ELR (cell line): ENCODE results near the gene NTN1.
"Not testable (repeated sequence)": the region's sequence is repeated elsewhere in the genome, so short reads cannot be mapped to it uniquely, and the experiment has no call there.

Source experiments
- DNase-seq: peaks from one replicate; pipeline ENCODE4 v3.0.0-alpha.2; 2015; ENCODE audit warnings: low read depth

NTN1 gene

DNA sequence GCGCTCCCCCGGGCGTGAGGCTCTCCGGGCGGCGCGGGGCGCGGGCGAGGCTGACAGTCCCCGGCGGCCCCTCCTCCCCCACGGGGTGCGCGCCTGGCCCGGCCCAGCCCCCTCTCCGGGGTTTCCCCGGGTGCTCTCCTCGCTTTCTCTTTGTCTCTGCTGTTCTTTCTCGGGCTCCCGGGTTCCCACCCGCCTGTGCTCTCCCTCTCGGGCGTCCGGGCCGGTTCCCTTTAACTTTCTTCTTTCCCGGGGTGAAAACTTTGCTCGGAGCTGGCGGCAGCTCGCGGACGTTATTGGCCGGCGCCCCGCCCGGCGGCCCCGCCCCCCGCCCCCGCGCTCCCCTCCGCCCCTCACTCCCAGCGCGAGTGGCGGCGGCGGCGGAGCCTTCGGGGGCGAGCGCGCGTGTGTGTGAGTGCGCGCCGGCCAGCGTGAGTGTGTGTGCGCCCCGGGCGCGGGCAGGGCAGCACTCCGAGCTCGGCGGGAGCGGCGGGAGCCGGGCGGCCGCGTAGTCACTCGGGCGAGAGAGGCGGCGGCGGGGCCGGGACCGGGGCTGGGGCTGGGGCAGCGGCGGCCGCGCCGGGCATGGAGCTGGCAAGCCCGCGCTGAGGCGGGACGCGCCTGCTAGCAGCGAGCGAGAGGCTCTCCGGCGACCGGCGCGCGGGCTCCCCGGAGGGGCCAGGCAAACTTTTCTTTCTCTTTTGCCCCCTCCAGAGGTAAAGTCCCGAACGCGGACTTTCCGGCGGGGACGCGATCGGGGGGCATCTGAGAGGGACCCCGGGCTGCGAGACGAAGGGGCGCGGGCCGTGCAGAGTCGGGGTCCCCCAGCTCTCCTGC is at the start of gene NTN1:
TSS of gene NTN1 (plus strand) at position 353 of the 834 bp plus-strand sequence. CDS start 864 bp downstream, outside the sequence.
- peak; percentile 41 for DNase-seq

DNA sequence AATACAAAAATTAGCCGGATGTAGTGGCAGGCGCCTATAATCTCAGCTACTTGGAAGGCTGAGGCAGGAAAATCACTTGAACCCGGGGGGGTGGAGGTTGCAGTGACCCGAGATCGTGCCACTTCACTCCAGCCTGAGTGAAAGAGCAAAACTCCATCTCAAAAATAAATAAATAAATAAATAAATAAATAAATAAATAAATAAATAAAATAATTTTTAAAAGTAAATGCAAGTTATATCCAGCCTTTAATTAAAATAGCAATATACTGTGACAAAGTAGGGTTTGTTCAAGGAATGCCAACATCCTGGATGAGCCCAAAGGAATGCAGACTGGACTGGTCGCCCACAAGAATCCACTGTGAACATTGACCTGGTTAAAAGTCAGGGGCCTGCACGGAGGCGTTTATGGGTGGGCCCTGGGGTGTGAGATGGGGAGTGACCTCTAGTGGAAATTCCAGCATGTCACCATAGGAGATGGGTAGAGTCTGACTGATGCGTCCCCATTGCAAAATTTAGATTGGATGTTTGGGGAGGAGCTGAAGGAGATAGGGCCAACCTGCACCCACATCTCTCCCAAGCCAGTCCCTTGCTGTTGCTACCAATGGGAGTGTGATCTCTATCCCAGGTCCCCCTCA is 46.1 kb upstream of the NTN1 start:
- no peak for DNase-seq

DNA sequence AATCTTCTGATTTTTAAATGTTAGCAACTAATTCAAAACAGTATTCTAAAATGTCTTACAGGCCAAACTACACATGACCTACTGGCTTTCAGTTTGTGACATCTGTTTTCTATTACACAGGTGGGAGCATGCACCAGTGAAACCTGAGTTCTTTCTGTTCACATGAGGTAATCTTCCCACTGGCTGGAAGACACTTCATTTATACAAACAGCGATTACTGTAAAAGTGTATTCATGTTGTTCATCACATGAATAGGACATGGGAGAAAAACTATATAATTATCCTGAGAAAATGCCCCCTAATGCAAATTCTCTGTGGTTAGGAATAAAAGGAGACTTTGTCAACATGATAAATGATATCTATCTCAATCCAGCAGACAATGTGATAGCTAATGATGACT is 44.7 kb upstream of the NTN1 start:
- no peak for DNase-seq

DNA sequence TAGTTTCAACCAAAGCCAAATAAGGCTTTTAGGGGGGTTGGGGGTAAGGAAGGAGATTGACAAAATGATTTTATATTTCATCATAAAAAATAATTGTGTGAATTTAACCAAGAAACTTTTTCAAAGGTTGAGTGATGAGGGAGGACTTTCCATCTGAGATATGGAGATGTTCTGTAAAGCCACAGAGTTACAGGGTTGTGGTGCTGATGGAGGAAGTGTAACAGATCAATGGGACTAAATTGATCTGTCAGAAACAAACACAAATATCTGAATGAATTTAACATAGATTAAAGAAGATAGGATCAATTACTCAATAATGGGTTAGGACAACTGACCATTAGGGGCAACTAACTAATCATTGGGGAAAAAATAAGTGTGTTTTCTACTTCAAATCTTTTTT is 41.6 kb upstream of the NTN1 start:
- no peak for DNase-seq

DNA sequence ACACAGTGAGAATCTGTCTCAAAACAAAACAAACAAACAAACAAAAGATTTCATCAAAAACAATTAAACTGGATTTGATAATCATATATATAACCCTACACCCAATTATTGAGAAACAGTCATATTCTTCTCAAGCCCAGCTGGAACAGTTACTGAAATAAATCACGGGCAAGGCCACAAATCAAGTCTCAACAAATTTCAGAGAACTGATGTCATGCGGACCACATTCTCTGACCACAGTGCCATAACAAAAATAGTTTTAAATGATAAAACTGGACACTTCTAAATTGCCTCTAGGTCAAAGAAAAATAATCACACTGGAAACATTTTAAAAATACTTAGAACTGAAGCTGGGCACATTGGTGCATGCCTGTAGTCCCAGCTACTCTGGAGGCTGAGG is 39.9 kb upstream of the NTN1 start:
- no peak for DNase-seq

DNA sequence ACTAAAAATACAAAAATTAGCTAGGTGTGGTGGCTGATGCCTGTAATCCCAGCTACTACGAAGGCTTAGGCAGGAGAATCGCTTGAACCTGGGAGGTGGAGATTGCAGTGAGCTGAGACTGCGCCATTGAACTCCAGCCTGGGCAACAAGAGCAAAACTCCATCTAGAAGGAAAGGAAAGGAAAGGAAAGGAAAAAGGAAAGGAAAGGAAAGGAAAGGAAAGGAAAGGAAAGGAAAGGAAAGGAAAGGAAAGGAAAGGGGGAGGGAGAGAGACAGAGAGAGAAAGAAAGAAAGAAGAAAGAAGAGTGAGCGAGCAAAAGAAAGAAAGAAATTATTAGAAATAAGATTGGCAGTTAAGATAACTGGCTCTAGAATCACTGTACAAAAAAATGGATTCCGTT is 37.1 kb upstream of the NTN1 start:
- not testable (repeated sequence) for DNase-seq

DNA sequence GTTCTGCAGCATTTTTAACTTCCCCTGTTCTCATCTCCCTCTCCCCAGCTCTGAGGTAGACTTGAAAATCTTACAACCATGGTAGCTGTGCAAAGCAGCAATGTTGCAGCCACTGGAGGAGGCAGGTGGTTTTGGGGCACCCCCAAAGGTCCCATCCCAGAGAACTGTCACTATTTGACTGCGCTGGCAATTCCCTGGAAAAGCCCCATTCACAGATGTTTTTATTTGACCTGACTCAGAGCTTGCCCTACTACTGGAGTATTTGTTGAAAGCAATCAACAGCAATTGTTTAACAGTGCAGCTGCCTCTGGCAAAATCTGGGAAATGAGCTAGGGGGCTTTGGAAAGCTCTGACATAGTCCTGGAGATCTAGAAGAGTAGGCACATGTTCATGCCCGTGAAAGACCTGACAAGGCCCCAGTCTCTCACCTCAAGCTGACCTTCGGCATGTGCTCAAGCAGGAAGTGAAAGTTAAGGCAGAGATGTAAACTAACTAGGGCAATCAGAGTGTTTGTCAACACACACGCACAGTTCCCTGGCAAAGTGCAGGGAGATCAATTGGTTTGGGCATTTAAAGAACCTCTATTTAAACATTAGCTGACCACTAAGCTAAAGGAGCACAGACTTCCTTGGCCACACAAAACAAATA is 36.1 kb upstream of the NTN1 start:
- DNase-seq: no peak

DNA sequence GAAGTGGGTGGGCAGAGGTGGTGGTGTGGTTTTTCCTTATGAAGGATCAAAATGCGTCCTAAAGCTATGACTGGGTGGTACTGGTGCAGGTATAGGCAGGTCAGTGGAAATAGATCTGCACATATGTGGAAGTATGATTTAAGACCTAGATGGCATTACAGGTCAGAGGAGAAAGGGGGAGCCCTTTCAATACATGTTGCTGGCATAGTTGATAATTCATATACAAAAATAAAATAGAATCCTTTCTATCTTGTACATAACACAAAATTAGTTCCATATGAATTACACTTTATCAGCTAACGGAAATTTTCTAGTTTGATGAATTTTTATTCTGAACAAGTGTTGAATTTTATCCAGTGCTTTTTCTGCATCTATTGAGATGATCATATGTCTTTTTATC is 35.0 kb upstream of the NTN1 start:
- DNase-seq: no peak

DNA sequence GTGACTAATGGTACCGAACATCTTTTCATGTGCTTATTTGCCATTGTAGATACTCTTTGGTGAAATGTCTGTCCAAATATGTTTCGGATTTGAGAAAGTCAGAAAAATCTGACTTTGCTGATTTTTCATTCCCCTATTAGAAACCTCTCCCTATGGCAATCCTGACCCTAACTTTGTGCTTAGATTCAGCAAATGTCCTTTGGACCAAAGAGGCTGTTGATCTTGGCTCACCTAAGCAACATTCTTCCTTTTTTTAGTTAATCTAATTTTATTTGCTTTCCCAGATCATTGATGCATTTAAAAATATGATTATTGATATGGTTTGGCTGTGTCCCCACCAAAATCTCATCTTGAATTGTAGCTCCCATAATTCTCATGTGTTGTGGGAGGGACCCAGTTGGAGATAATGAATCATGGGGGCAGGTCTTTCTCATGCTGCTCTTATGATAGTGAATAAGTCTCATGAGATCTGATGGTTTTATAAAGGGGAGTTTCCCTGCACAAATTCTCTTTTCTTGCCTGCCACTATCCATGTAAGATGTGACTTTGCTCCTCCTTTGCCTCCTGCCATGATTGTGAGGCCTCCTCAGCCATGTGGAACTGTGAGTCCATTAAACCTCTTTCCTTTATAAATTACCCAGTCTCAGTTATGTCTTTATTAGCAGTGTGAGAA is 32.9 kb upstream of the NTN1 start:
- DNase-seq: not testable (repeated sequence)

DNA sequence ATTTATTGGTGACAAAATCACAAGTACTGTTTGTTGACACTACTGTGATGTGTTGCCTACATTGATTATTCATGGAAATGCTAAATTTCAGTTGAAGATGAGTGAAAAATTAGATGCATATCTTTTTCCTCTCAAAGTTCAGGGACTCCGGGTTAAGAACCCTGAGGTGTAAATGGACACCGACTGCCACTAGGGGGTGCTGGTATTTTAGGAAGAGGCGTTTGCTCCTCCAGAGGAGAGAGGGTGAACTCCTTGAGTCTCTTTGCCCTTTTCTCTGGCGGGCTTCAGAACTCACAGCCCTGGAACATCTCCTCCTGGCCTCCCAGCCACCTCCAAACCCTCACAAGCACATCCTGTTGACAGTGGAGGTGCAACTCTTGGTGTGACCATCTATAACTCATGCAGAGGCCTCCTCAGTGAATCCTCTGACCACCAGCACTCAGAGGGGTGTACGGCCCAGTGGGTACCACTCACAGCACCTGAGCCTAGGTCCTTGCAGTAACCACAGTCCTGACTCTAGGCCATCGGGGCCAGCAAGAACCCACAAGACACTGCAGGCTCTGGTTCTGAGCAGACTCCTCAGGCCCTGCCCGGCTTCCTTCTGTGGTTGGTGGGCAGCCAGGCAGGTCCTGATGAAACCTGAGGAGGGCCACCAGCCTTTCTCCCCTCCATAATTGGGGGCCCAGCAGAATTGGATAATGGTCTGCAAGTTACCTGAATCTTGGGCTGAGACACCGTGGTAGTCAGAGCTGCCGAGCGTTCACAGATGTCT is 29.6 kb upstream of the NTN1 start:
- DNase-seq: peak; percentile 69

DNA sequence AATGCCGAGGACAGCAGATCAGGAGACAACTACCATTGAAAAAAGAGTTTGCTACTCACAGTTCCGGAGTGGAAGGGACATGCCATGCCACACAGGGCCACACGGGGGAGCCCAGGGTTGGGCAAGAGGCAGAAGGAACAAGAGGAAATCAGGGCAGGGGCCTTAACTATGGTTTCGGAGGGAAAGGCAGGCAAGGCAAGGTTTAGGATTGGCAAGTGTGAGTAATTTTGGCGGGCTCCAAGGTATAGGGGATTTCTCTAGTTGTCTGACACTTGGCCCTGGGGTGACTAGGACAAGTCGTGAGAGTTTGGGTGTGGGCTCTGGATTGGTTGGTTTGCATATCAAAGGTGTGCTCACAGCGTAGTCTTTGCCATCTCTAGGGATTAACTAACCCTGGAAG is 27.0 kb upstream of the NTN1 start:
- peak; percentile 62 for DNase-seq

DNA sequence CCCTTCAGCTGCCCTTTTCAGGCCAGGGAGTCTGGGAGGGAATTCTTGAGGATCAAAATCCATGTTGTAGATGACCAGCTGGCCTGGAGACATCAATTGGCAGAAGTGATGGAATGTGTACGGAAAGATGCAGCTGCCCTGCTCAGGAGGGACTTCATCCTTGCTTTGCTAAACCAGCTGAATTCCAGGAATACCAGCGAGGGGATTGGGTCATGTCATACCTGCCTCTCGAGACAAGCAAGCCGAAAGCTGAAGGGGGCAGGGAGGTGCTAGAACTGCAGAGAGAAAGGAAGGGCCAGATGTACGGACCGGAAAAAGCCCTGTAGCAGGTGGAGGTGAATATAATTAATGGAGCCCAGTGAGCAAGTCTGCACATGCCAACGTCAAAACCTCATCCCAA is 25.6 kb upstream of the NTN1 start:
- DNase-seq: no peak

DNA sequence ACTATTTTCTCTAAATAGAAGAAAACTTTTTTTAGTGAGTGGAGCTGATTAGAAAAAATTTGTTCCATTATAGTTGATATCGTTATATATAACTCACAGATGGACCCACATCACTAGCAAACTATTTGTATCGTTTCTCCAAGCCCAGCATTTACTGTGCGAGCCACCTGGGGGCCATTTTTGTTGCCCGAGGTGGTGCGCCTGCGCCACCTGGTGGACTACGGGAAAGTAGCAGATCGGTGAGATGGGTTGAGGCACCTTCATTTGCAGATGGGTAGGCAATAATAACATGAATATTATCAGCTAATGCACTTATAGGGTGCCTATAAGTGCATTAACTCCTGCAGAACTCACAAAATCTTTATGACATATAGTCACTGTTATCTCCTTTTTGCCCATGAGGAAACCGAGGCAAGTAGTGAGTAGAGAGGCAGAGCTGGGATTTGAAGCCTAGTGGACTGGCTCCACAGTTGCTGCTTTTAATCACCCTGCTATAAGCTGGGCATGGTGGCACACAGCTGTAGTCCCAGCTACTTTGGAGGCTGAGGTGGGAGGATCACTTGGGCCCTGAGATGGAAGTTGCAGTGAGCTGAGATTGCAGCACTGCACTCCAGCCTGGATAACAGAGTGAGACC is 23.2 kb upstream of the NTN1 start:
- DNase-seq: peak; percentile 72

DNA sequence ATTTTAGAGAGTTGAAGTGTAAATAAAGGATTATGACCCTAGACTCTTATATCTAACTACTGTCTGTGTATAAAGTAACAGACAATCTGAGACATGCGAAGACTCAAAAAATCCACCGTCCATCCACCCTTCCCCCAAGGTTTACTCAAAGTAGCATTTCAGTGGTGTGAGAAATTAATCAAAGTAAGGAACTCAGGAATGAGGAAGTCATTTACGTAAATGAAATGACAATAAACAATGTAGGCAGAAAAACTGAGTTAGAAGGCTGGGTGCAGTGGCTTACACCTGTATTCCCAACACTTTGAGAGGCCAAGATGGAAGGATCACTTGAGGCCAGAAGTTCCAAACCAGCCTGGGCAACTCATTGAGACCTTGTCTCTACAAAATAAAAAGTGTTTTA is 19.8 kb upstream of the NTN1 start:
- no peak for DNase-seq

DNA sequence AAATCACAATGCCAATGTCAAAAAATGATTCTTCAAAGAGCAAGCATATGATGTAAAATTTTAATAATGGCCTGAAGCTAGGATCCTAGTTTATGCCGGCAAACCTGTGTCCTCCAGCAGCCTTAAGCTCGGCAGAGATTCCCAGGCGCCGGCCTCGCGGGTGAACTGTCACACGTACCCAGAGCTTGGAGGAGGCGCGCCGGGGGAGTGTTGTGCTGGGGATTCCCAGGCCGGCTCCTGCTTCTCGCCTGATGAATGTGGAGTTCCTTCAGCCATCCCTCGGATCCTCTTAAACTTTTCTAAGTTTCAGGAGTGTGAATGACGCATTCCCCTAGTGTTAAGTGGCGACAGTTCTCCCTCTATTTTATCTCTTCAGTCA is 19.1 kb upstream of the NTN1 start:
- DNase-seq: no peak

DNA sequence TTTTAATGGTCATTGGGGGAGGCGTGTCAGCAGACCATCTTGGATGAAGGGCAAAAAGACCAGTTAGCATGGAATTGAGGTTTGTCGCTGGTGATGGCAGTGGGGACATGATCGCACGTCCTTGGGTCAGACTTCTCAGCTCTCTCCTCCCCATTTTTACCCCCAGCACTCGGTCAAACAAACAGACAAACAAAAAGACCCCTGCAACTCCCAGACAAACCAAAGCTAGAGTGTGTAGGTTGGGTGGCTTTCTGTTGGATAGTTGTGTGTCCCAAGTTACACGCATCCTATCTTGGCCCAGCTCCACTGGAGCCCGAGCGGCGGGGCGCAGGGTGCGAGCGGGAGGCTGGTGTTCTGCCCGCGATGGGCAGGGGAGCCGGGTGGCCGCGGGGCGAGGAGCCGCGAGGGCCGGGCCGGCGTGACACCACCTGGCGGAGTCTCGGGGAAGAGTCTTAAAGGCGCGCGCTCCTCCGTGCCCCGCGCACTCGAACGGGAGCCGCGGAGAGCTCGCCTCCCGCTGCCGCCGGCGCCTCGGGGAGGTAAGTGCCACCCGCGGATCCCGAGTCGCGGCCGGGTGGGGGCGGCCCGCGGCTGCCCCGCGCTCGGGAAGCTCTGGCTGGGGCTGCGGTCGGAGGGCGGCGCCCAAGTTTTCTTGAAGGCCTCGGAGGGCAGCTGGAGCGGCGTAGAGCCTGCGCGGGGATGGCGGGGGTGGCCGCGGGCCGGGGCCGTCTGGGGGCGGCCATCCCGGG is 18.5 kb upstream of the NTN1 start:
- no peak for DNase-seq

DNA sequence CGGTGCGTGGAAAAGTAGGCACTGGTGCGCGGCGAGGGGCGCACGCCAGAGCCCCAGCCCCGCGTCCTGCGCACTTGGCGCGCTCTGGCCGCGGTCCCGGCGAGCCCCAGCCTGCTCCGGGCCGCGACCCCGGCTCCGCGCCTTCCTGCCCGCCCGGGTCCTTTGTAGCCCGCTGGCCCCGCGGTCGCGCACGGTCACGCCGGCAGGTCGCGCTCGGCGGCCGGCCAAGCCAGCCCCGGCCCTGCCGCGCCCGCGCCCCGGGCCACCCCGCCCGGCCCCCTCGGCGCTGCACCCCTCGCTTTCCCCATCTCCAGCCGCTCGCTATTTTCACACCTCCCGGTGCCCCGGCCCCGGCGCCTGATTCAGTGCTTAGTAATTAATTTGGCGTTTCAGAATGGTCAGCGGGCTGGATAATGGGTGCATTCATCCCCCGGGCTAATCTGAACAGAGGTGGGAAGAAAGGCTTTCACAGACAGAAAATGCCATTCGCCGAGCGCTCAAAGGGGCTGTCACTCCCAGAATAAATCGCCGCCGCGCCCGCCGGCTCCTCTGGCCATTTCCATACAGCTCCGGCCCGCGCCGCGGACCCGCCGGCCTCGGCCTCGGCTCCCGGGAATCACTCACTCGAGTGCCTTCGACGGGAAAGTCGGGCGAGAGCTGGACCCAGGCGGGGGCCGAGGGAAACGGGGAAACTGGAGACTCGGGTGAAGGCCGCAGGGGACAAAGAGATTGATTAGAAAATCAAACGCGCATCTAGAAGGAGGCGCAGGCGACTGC is 17.8 kb upstream of the NTN1 start:
- DNase-seq: no peak

DNA sequence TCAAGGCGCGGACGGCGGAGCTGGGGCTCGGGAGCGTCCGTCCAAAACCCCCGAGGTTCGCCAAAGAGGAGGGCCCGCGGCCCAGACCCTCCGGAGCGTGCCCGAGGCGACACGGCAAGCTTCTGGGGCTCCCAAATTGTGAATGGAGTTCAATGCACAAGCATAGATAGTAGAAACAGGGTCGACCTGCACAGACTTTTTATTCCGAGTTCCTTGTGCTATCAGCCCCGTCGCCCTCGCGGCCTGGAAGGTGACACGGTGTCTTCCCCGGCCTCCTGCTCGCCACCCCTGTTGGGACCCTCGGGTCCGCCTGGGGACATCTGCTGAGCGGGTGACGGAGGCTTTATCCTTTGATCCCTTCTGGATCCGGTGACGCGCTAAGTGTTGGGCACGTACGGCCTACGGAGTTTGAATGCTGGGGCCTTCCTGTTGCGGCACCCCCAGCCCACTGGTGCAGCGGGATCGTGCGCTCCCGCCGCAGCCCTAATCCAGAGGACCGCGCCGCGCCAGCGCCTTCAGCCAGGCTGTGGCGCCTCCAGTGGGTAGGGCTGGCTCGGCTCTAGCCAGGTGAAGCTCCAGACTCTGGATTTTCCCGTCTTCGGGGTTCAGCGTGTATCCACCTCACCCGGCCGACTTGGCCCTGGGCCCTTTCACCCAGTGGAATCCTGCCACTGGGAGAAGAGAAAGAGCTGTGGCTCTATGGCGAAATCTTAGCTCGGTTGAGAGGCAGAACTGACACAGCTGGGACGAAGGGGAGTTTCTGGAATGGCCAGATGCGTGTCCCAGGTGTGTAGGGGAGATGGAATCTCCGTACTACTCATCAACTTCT is 17.0 kb upstream of the NTN1 start:
- no peak for DNase-seq

DNA sequence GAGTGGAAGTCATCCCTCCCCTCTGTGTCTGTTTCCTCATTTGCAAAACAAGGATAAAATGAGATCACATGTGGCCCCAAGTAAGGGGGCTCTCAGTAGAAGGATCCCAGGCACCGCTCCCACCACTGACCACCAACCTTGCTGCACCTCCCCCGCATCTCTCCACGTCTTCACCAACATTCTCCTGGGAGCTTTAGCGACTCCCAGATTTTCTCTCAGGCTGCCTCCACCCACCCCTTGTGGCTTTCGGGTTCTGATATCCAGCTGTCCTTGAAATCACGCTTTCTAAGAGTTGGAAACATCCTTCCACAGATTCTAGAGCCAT is 16.4 kb upstream of the NTN1 start:
- no peak for DNase-seq
